ENCODE measurements around the gene KCTD14. TPM values are rescaled to one million over a fixed set of nuclear protein-coding genes. Genes with fewer than 3 reads are reported as not detected.
"Not testable (repeated sequence)": the region's sequence is repeated elsewhere in the genome, so short reads cannot be mapped to it uniquely, and the experiment has no call there.

The KCTD14 gene
- total RNA-seq, 2 donors from 2014 or later = 7.6 to 12.2 TPM

GRCh38 chr11:78031629-78032028 is 8.6 kb upstream of the KCTD14 start:
- no peak overlapping the region for H3K4me3 ChIP-seq
- DNase-seq = no peak
- no peak for ATAC-seq
- H3K9me3 ChIP-seq = no peaks in the 10 kb centered on the region
- intact Hi-C loops (cut with DNase I) = no loop called here
- H3K36me3 ChIP-seq (replicated peaks in 1 of 2; ENCODE audit: insufficient read depth in 1 of 2, low read depth in 2 of 2) = no peaks in the 10 kb centered on the region
- 89 to 90% methylated on average over 3 of the region's 3 CpGs for WGBS, 2 donors
- H3K27ac ChIP-seq = peak overlapping the region; percentile 26 to 76 (median 48)
- H3K27me3 ChIP-seq = no peaks in the 10 kb centered on the region
- TF ChIP-seq CTCF (IDR thresholded peaks at IDR 0.05) = no peak
- no peak for TF ChIP-seq POLR2A (IDR thresholded peaks at IDR 0.05)
- H3K4me1 ChIP-seq = peaks cover 48% of the 10 kb centered on the region

- peak; percentile 95 for ATAC-seq
- H3K36me3 ChIP-seq (replicated peaks in 1 of 2; ENCODE audit: insufficient read depth in 1 of 2, low read depth in 2 of 2) = no peaks in the 10 kb centered on the region
- TF ChIP-seq POLR2A (IDR thresholded peaks at IDR 0.05) (no peak), CTCF (IDR thresholded peaks at IDR 0.05) (no peak)
- H3K27me3 ChIP-seq = no peaks in the 10 kb centered on the region
- peak overlapping the region; percentile 3 to 76 (median 59) for H3K27ac ChIP-seq
- no peak overlapping the region for H3K4me3 ChIP-seq
- peaks cover 46% of the 10 kb centered on the region for H3K4me1 ChIP-seq
- peak; percentile 84 to 91 (median 88) for DNase-seq
- 18 to 27% methylated on average over 4 to 7 of the region's 7 CpGs for WGBS, 2 donors
- no peaks in the 10 kb centered on the region for H3K9me3 ChIP-seq
- intact Hi-C loops (cut with DNase I) = no loop called here
These were observed 7.6 kb upstream of the KCTD14 start for GRCh38 chr11:78030429-78031325.

GRCh38 chr11:78028423-78028822 is 5.3 kb upstream of the KCTD14 start:
- H3K27me3 ChIP-seq; ATAC-seq; H3K9me3 ChIP-seq; intact Hi-C loops (cut with DNase I); H3K4me3 ChIP-seq; H3K36me3 ChIP-seq (replicated peaks in 1 of 2; ENCODE audit: insufficient read depth in 1 of 2, low read depth in 2 of 2): not testable (repeated sequence)
- peaks cover 52% of the 10 kb centered on the region for H3K4me1 ChIP-seq
- WGBS, 2 donors = 77 to 85% methylated on average over 9 of the region's 9 CpGs
- DNase-seq = peak in 2 of 4 donors; percentile 33 to 72
- peak overlapping the region in 2 of 4 donors; percentile 15 to 25 for H3K27ac ChIP-seq

- Histone ChIP-seq H3K27me3 (no peaks in the 10 kb centered on the region), H3K4me1 (peaks cover 50% of the 10 kb centered on the region), H3K4me3 (no peak overlapping the region), H3K9me3 (no peaks in the 10 kb centered on the region), H3K27ac (no peak overlapping the region), H3K36me3 (replicated peaks in 1 of 2; ENCODE audit: insufficient read depth in 1 of 2, low read depth in 2 of 2) (no peaks in the 10 kb centered on the region)
- intact Hi-C loops (cut with DNase I) = no loop called here
- no peak for TF ChIP-seq CTCF (IDR thresholded peaks at IDR 0.05)
- no peak for TF ChIP-seq POLR2A (IDR thresholded peaks at IDR 0.05)
- no peak for ATAC-seq
- no peak for DNase-seq
- 56 to 65% methylated on average over 2 of the region's 2 CpGs for WGBS, 2 donors
These were observed 4.7 kb upstream of the KCTD14 start for GRCh38 chr11:78027759-78028158.

GRCh38 chr11:78025378-78025777 is 2.3 kb upstream of the KCTD14 start:
- peaks cover 43% of the 10 kb centered on the region for H3K4me1 ChIP-seq
- H3K27me3 ChIP-seq = no peaks in the 10 kb centered on the region
- H3K9me3 ChIP-seq = no peaks in the 10 kb centered on the region
- H3K27ac ChIP-seq = no peak overlapping the region
- no peak for ATAC-seq
- intact Hi-C loops (cut with DNase I) = no loop called here
- H3K4me3 ChIP-seq = no peak overlapping the region
- no peaks in the 10 kb centered on the region for H3K36me3 ChIP-seq (replicated peaks in 1 of 2; ENCODE audit: insufficient read depth in 1 of 2, low read depth in 2 of 2)
- no peak for DNase-seq
- no peak for TF ChIP-seq CTCF (IDR thresholded peaks at IDR 0.05)
- no peak for TF ChIP-seq POLR2A (IDR thresholded peaks at IDR 0.05)

All from body of pancreas (tissue), 4 donors.